ENCODE results near the gene GPAT3.
"Not testable (repeated sequence)": the region's sequence is repeated elsewhere in the genome, so short reads cannot be mapped to it uniquely, and the experiment has no call there.

The GPAT3 gene

DNA sequence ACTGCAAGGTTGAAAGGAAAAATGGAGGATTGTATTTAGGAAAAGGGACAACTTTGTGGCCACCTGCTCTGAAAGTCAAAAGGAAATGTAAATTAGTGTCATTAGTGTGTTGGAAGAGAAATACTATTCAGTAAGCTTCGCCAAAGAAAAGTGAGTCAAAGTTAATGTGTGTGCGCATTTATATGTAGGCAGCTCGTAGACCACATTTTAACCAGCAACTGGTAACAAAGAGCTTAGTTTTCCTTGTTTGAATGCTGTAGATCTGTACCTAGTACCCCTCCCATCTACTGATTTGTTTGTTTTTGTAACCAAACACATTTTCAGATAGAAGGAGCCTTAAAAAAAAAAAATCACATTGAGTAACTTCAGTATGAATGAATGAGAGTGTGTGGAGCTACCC, 69.3 kb downstream of the GPAT3 start:
- DNase-seq: no peak

- DNase-seq: no peak
These were observed 69.8 kb downstream of the GPAT3 start for GRCh38 chr4:83605744-83606172.

DNA sequence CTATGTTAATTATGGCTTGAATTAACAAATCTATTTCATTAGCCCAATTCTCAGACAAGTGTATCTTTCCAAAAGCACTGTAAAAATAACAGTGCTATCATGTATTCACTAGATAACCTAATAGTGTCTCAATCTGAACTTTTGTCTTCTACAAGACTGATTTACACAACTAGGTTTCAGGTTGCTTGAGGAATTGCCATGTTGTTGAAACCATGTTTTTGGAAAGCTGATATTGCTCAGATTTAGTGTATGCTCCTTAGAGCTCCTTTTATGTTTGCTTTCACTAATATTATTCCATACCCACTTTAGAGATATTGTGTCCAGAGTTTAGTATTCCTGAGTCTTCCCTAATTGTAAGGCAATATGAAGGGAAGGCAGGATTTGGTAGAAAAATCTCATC, 70.6 kb downstream of the GPAT3 start:
- DNase-seq: no peak

DNA sequence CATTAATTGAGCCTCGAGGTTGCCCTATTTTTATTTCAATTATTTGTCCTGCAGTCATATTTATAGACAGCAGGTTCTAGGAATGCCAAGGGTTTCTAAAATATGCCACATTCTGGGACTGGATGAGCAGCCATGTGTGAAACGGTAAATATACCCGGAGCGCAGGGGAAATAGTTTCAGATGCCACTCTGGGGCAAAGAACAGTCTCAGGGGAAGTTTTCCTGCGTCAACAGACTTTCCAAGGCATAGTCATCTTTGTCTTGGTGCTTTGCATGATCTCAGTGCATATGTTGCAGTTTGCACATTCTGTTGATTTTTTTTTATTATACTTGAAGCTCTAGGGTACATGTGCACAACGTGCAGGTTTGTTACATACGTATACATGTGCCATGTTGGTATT, 71.0 kb downstream of the GPAT3 start:
- no peak for DNase-seq

DNA sequence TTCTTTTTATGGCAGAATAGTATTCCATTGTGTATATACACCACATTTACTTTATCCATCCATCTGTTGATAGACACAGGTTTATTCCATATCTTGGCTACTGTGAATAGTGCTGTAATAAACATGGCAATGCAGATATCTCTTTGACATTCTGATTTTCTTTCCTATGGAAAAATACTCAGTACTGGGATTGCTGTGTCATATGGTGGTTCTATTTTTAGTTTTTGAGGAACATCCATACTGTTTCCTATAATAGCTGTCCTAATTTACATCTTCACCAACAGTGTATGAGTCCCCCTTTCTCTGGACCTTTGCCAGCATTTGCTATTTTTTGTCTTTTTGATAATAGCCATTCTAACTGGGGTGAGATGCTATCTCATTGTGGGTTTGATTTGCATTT, 73.5 kb downstream of the GPAT3 start:
- no peak for DNase-seq

- DNase-seq: no peak
These were observed 74.8 kb downstream of the GPAT3 start for GRCh38 chr4:83610729-83611128.

DNA sequence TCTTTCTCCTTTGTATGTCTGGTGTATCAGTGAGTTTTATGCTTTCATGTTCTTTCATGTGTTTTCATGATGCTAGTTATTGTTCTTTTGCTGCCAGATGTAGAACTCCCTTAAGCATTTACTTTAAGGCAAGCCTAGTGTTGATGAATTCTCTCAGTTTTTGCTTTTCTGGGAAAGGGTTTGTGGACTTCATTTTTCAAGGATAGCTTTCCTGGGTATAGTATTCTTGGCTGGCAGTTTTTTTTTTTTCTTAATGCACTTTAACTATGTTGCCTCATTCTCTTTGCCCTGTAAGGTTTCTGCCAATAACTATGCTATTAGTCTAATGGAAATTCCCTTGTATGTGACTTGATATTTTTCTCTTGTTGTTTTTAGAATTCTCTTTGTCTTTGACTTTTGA, 77.1 kb downstream of the GPAT3 start:
- no peak for DNase-seq

- no peak for DNase-seq
These were observed 78.1 kb downstream of the GPAT3 start for GRCh38 chr4:83613994-83614393.

- DNase-seq: no peak
These were observed 80.3 kb downstream of the GPAT3 start for GRCh38 chr4:83616252-83616651.

DNA sequence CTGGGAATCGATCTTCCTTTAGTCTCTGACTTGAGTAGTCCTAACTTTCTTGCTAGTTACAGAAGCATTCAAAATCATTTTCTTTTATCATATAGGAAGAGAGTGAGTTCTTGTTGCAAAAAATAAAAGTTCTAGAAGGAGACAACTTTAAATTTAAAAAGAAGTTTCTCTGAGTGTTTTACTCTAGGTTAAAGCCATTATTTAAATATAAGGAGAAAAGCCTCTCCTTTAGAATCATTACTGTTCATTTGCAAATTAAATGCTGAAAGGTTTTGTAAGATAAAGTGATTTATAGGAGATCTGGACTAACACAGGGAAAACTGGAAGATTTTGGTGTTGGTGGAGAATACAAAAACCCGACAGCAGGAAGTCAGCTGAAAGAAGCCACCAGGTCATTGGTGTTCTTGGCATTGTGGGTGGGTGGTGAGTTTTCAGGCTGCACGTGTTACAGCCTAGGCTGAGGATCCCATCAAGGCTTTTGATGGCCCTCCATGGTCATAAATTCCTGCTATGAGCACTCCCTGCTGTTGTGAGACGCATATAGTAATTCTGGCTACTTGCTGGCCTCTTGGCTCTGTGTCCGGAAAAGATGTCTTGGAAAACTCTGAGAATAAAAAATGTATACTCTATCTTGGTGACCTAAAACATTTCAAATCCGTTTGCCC, 81.6 kb downstream of the GPAT3 start:
- no peak for DNase-seq

GRCh38 chr4:83618431-83618830, 82.5 kb downstream of the GPAT3 start:
- no peak for DNase-seq

DNA sequence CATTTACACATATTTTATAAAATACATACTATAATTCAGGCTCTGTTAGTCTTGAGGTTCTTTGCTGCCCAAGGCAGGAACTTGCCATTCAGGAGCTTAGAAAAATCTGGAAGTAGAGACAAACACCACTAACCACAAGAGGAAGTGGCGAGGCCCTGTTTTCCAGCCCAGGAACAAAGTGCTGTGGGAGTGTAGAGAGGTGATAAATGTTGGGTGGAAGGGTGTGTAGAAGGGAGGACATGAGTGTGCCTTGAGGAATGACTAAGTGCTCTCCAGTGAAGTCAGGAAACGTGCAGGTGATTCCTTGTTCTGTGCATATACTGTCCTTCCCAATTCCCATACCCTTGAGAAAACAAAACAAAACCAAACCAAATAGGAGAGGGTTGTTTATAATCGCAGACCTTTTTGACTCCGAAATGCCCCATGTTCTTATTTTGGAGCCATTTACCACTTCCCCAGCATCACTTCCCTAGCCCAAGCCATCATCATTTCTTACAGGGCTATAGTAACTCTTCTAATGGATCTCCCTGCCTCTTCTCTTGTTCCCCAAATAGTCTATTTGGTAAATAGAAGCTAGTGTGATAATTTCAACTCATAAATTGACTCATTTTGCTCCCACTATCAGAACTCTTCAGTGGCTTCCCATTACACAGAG, 83.2 kb downstream of the GPAT3 start:
- no peak for DNase-seq

DNA sequence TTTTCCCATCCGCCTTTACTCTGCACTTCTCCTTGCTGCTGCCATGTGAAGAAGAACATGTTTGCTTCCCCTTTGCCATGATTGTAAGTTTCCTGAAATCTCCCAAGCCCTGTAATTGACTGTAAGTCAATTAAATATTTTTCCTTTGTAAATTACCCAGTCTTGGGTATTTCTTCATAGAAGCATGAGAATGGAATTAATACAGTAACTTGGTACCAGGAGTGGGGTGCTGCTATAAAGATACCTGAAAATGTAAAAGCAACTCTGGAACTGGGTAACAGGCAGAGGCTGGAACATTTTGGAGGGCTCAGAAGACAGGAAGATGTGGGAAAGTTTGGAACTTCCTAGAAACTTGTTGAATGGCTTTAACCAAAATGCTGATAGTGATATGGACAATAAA, 86.2 kb downstream of the GPAT3 start:
- not testable (repeated sequence) for DNase-seq

GRCh38 chr4:83625821-83626220, 89.9 kb downstream of the GPAT3 start:
- DNase-seq: no peak

DNA sequence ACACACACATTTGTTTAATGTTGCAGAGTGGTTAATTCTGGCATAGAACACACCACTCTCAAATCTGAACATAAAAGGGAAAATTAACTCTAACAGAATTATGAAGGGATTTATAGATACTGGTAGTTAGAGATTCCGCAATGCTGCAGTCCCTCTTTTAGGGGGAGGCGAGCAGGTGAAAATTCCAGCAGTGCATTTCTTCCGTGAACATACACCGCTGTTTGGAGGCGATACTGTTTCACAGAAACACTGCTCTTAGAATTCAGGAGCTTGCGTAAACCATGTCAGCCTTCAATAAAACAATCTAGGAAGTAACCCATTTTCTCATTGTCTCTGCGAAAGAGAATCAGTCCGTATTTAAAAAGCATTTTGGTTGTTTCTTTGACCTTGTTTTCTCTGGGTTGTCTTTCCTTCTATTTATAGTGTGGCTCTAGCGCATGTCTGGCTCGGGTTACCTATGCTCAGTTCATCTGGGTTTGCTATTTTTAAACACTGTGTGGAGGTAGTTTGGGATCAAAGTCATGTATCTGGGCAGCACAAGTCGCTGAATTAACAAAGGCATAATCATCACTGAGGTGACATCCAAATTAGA, 90.4 kb downstream of the GPAT3 start:
- DNase-seq: no peak

- no peak for DNase-seq
These were observed 94.2 kb downstream of the GPAT3 start for GRCh38 chr4:83629945-83630721.

DNA sequence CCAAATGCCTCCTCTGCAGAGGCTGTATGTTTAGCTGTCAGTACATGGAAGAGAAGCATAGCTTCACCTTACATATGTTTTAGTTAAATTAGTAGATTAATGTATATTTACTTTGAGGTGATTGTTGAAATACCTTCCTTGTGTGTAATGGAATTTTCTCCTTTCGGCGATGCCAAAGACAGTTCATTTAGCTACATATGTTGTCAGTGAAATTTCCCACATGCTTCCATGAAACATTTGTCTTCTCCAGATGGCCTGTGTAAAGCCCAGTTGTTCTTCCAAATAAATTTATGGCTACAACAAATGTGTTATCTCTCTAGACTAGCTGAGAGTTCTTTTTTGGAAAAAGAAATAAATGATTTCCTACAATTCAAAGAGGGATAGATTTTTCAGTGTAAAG, 95.2 kb downstream of the GPAT3 start:
- DNase-seq: no peak

DNA sequence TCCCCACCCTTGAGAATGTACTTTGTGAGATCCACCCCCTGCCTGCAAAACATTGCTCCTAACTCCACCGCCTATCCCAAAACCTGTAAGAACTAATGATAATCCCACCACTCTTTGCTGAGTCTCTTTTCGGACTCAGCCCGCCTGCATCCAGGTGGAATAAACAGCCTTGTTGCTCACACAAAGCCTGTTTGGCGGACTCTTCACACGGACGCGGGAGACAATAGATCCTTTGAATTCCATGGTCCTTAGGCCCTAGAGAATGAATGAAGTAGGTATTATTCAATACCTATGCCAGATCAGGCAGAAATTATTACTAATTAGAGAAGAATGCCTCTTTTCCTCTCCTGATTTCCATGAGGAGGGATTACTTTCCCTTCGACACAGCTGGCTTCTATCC, 101.0 kb downstream of the GPAT3 start:
- no peak for DNase-seq

- peak; percentile 69 for DNase-seq
These were observed 104.1 kb downstream of the GPAT3 start for GRCh38 chr4:83639849-83640493.

DNA sequence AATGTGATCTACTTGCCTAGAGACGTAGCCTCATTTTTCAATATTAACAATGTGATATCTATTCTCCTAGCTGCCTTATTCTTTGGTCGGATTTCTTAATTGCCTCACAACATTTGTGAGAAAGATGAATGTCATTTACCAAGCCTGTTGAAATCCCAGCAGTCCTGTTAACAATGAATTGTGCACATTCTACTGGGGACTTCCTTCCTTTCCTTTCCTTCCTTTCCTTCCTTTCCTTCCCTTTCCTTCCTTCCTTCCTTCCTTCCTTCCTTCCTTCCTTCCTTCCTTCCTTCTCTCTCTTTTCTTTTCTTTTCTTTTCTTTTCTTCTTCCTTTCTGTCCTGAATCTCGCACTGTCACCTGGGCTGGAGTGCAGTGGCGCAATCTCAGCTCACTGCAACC, 107.1 kb downstream of the GPAT3 start:
- DNase-seq: no peak

DNA sequence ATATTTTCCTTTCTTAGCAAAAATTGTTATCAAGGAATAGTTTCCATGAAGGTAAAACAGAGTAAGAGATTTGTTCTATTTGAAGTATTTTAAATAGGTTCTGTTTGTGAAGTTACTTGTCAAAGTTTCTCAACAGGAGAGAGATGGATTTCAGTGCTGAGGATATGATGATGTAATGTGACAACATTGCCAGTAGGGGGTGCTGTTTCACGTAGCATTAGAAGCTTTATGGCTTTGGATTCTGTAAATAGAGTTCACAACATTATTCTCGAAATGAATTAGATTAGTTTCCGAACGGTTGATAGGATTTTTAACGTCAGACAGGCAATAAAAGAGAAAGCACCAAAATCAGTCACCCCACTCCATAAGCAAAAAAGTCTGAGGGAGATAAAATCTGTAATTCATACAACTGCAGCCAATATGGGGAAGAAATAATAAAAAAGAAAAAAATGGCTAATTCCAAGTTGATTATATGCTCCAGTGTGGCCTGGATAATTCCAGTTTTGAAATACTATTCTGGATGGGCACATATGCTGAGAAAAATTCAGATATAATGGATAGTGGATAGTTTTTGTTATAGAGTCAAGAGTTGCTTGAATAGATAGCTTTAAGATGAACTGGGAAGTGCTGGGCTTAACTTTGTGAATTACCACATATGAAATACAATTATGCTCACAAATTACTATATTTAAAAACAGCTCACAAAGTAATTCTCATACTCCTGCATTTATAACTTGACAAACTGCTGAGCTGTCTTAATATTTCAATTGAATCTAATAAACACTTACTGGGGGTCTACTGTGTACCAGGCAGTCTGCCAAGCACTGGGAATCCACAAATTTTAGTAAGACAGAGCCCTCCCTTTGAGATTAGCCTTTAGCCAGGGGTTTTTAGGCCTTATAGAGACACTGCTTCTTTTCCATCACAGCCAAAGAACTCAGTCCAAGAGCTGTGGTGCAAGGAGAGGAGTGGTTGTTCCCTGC, 109.1 kb downstream of the GPAT3 start:
- peak; percentile 44 for DNase-seq

All from retina (tissue), 1 donor.